HepG2 (cell line): ENCODE measurements around the gene RAB11FIP5. TPM values are rescaled to one million over a fixed set of nuclear protein-coding genes. Genes with fewer than 3 reads are reported as not detected.

Experiments
- ERF ChIP-seq: IDR thresholded peaks from 2 replicates; pipeline ENCODE4 v1.6.1; 2018; ENCODE audit warnings: missing biosample characterization, missing genetic modification reagents
- FIP1L1 ChIP-seq: fragments of 200-400 bp; formaldehyde crosslinking; IDR thresholded peaks from 2 replicates; pipeline ENCODE4 v1.6.1; 2018; ENCODE audit warnings: low read depth, mild to moderate bottlenecking, low read length, moderate library complexity, borderline replicate concordance; ENCODE audit not compliant: insufficient read depth
- FOXK2 ChIP-seq: fragments of 450-650 bp; IDR thresholded peaks from 2 replicates; pipeline ENCODE4 v1.6.1; 2016
- IKZF1 ChIP-seq: fragments of 450-650 bp; IDR thresholded peaks from 2 replicates; pipeline ENCODE4 v1.7.1; 2016
- KDM6A ChIP-seq: IDR thresholded peaks from 2 replicates; pipeline ENCODE4 v1.6.1; 2016; ENCODE audit warnings: low read depth
- MEIS2 ChIP-seq: sonication (generic); formaldehyde crosslinking; IDR thresholded peaks from 2 replicates; pipeline ENCODE4 v1.9.0; 2021; ENCODE audit warnings: mild to moderate bottlenecking, missing genetic modification reagents
- PPARG ChIP-seq: conservative IDR thresholded peaks from 2 replicates; pipeline ENCODE4 v1.6.1; 2016; ENCODE audit warnings: missing biosample characterization, missing genetic modification reagents
- REPIN1 ChIP-seq: sonication (generic); formaldehyde crosslinking; IDR thresholded peaks from 2 replicates; pipeline ENCODE4 v1.8.0; 2022; ENCODE audit warnings: missing genetic modification reagents, low read depth, mild to moderate bottlenecking, borderline replicate concordance
- SUZ12 ChIP-seq: fragments of 150-350 bp; IDR thresholded peaks from 2 replicates; pipeline ENCODE4 v1.6.1; 2014; ENCODE audit warnings: low read depth, low read length
- TFE3 ChIP-seq: IDR thresholded peaks from 2 replicates; pipeline ENCODE4 v1.6.1; 2016
- ZKSCAN8 ChIP-seq: IDR thresholded peaks from 2 replicates; pipeline ENCODE4 v1.6.1; 2016; ENCODE audit warnings: borderline replicate concordance, missing genetic modification reagents, missing compliant biosample characterization
- ZNF430 ChIP-seq: sonication (generic); formaldehyde crosslinking; IDR thresholded peaks from 2 replicates; pipeline ENCODE4 v1.9.0; 2021; ENCODE audit warnings: mild to moderate bottlenecking, missing genetic modification reagents
- ZNF501 ChIP-seq: sonication (generic); formaldehyde crosslinking; IDR thresholded peaks from 2 replicates; pipeline ENCODE4 v1.5.1; 2020; ENCODE audit warnings: mild to moderate bottlenecking, moderate library complexity, missing genetic modification reagents
- ZNF549 ChIP-seq: sonication (generic); formaldehyde crosslinking; IDR thresholded peaks from 2 replicates; pipeline ENCODE4 v1.5.0; 2020; ENCODE audit warnings: missing genetic modification reagents
- ZNF556 ChIP-seq: sonication (generic); formaldehyde crosslinking; IDR thresholded peaks from 2 replicates; pipeline ENCODE4 v1.4.0; 2020; ENCODE audit warnings: mild to moderate bottlenecking, missing genetic modification reagents, borderline replicate concordance
- polyA plus RNA-seq, 8 experiments: library from polyadenylated mRNA; depleted of rRNA in 3 of 8; stranded (reverse) in 7 of 8; unstranded in 1 of 8; fragments of >200 nt; fragmentation: Illumina TruSeq in 4 of 8; extraction: Trizol in 4 of 8; gene quantifications; 2 replicates each; pipeline versions ENCODE4 v1.2.1 to v1.2.3, GENCODE V29; 2011 to 2016; ENCODE audit warnings: low read depth in 4 of 8, missing spikeins in 1 of 8, mixed read lengths in 1 of 8; ENCODE audit not compliant: insufficient read depth in 1 of 8
- total RNA-seq, 5 experiments: library from RNA; depleted of rRNA; stranded (reverse); fragments of >200 nt; fragmentation: Illumina TruSeq; extraction: Trizol; gene quantifications; 2 replicates each; pipeline ENCODE4 v1.2.3, GENCODE V29; 2016; ENCODE audit warnings: low read depth in 1 of 5
- TF ChIP-seq, protein P1 (sequence below): IDR thresholded peaks from 2 replicates; pipeline ENCODE4 v1.6.1; 2016; ENCODE audit warnings: low read depth, missing genetic modification reagents, missing compliant biosample characterization
- TF ChIP-seq, protein P2 (sequence below): sonication (generic); formaldehyde crosslinking; IDR thresholded peaks from 2 replicates; pipeline ENCODE4 v1.5.1; 2020; ENCODE audit warnings: mild to moderate bottlenecking, moderate library complexity, missing genetic modification reagents
- TF ChIP-seq, protein P3 (sequence below), 2 experiments: sonication (generic) in 1 of 2; formaldehyde crosslinking in 1 of 2; IDR thresholded peaks; 2 replicates each; pipeline versions ENCODE4 v1.4.0 to v1.6.1; 2018 to 2020; ENCODE audit warnings: missing genetic modification reagents in 2 of 2, borderline replicate concordance in 1 of 2, low read depth in 1 of 2, mild to moderate bottlenecking in 1 of 2, missing biosample characterization in 1 of 2

Gene RAB11FIP5
- total and polyA plus RNA-seq, 2 of the 13 experiments (the other 11 are each of a cell fraction or from before 2014, with no cell fraction given): 9.4 to 22.9 TPM

DNA sequence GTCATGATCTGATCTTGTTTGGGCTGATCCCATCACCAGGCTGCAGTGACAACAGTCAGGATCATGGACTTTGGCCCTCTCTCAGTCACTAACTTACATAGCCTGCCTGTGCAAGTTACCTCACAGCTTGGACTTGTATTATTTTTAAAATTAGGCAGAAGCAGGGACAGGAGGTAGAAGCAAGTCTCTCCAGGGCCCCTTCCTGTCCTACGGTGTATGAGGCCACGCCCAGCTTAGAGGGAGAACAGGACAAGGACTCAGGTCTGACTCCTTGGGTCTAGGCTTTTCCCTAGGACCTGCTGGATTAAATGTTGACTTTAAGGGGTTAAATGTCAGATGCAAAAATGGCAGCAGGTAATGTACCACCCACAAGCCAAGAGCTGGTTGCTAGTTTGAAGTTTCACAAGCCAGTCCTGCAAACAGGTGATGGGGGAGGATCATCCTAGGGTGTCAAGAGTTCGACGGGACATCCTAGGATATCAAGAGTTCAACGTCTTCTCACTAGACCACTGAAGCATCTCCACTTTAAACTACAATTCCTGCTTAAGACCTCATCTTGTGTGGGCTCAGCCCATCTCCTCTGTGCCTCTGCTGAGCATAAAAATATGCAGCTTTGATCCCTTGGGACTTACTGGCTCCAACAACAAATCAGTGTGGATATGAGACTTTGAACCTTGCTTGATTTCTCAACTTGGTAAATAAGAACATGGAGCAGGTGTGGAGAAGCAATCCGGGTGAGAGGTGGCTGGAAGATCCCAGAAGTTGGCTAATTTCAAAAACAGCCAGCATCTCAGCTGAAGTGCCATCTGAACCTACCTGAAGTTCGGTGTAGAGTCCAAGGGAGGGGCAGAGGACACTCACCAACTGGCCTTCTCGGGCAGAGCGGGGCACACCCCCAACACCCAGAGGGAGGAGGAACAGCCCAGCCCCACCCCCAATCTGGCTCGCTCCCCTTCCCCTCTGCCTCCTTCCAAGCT, 80.7 kb downstream of the RAB11FIP5 start (continued):
- TF ChIP-seq, protein P1, sequence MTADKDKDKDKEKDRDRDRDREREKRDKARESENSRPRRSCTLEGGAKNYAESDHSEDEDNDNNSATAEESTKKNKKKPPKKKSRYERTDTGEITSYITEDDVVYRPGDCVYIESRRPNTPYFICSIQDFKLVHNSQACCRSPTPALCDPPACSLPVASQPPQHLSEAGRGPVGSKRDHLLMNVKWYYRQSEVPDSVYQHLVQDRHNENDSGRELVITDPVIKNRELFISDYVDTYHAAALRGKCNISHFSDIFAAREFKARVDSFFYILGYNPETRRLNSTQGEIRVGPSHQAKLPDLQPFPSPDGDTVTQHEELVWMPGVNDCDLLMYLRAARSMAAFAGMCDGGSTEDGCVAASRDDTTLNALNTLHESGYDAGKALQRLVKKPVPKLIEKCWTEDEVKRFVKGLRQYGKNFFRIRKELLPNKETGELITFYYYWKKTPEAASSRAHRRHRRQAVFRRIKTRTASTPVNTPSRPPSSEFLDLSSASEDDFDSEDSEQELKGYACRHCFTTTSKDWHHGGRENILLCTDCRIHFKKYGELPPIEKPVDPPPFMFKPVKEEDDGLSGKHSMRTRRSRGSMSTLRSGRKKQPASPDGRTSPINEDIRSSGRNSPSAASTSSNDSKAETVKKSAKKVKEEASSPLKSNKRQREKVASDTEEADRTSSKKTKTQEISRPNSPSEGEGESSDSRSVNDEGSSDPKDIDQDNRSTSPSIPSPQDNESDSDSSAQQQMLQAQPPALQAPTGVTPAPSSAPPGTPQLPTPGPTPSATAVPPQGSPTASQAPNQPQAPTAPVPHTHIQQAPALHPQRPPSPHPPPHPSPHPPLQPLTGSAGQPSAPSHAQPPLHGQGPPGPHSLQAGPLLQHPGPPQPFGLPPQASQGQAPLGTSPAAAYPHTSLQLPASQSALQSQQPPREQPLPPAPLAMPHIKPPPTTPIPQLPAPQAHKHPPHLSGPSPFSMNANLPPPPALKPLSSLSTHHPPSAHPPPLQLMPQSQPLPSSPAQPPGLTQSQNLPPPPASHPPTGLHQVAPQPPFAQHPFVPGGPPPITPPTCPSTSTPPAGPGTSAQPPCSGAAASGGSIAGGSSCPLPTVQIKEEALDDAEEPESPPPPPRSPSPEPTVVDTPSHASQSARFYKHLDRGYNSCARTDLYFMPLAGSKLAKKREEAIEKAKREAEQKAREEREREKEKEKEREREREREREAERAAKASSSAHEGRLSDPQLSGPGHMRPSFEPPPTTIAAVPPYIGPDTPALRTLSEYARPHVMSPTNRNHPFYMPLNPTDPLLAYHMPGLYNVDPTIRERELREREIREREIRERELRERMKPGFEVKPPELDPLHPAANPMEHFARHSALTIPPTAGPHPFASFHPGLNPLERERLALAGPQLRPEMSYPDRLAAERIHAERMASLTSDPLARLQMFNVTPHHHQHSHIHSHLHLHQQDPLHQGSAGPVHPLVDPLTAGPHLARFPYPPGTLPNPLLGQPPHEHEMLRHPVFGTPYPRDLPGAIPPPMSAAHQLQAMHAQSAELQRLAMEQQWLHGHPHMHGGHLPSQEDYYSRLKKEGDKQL (CRISPR knock-in tag): peak; percentile 77
- TF ChIP-seq KDM6A (peak; percentile 99), ZNF501 (CRISPR knock-in tag) (peak; percentile 76), ZNF549 (peak; percentile 91; the same call in 1 of the 2 replicates), PPARG (CRISPR knock-in tag) (peak; percentile 100), SUZ12 (no peak), TFE3 (CRISPR knock-in tag) (peak; percentile 84), FOXK2 (peak; percentile 82), IKZF1 (no peak), ZNF556 (CRISPR knock-in tag) (no peak), ZKSCAN8 (peak; percentile 76; the same call in 1 of the 2 replicates), REPIN1 (CRISPR knock-in tag) (peak; percentile 85), FIP1L1 (no peak), ZNF430 (CRISPR knock-in tag) (peak; percentile 71), MEIS2 (peak; percentile 79), ERF (CRISPR knock-in tag) (peak; percentile 58; the same call in 1 of the 2 replicates)
- TF ChIP-seq, protein P2, sequence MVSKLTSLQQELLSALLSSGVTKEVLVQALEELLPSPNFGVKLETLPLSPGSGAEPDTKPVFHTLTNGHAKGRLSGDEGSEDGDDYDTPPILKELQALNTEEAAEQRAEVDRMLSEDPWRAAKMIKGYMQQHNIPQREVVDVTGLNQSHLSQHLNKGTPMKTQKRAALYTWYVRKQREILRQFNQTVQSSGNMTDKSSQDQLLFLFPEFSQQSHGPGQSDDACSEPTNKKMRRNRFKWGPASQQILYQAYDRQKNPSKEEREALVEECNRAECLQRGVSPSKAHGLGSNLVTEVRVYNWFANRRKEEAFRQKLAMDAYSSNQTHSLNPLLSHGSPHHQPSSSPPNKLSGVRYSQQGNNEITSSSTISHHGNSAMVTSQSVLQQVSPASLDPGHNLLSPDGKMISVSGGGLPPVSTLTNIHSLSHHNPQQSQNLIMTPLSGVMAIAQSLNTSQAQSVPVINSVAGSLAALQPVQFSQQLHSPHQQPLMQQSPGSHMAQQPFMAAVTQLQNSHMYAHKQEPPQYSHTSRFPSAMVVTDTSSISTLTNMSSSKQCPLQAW (CRISPR knock-in tag): peak; percentile 82
- TF ChIP-seq, protein P3, sequence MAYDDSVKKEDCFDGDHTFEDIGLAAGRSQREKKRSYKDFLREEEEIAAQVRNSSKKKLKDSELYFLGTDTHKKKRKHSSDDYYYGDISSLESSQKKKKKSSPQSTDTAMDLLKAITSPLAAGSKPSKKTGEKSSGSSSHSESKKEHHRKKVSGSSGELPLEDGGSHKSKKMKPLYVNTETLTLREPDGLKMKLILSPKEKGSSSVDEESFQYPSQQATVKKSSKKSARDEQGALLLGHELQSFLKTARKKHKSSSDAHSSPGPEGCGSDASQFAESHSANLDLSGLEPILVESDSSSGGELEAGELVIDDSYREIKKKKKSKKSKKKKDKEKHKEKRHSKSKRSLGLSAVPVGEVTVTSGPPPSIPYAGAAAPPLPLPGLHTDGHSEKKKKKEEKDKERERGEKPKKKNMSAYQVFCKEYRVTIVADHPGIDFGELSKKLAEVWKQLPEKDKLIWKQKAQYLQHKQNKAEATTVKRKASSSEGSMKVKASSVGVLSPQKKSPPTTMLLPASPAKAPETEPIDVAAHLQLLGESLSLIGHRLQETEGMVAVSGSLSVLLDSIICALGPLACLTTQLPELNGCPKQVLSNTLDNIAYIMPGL (CRISPR knock-in tag; IDR thresholded peaks at IDR 0.05; ENCODE audit: borderline replicate concordance in 1 of 2, low read depth in 1 of 2): peak; percentile 29 to 40; a peak in 1 of 4 replicates
